HFF-Myc (cell line): ENCODE data around the gene ARHGEF10L.

Source experiments
- DNase-seq: peaks from one replicate; pipeline ENCODE4 v3.0.0-alpha.2; 2011; ENCODE audit warnings: low read depth; ENCODE audit errors: extremely low read depth
- H3K4me3 ChIP-seq: replicated peaks from 2 replicates; pipeline ENCODE4 v1.5.1; 2011; ENCODE audit warnings: low read depth, mild to moderate bottlenecking, control low read depth, low read length
- CTCF ChIP-seq: IDR thresholded peaks from 2 replicates; pipeline ENCODE4 v1.5.1; 2012; ENCODE audit warnings: mild to moderate bottlenecking, low read depth, low read length, control low read depth; ENCODE audit errors: missing control alignments

The ARHGEF10L gene

GRCh38 chr1:17569200-17570139 is 30.0 kb downstream of the ARHGEF10L start:
- DNase-seq, result peak; percentile 70
- no peak for TF ChIP-seq CTCF
- no peak overlapping the region; the same call in 1 of the 2 replicates for H3K4me3 ChIP-seq

- no peak overlapping the region for H3K4me3 ChIP-seq
- no peak for DNase-seq
- TF ChIP-seq CTCF, result no peak
Measured at GRCh38 chr1:17570228-17570627, 30.7 kb downstream of the ARHGEF10L start.

- peak; percentile 9 for TF ChIP-seq CTCF
- no peak overlapping the region for H3K4me3 ChIP-seq
- DNase-seq, result no peak
Measured at GRCh38 chr1:17572264-17572985, 32.9 kb downstream of the ARHGEF10L start.

- H3K4me3 ChIP-seq, result no peak overlapping the region
- no peak for TF ChIP-seq CTCF
- no peak for DNase-seq
Measured at GRCh38 chr1:17573518-17574041, 34.1 kb downstream of the ARHGEF10L start.

GRCh38 chr1:17574516-17574915 is 35.0 kb downstream of the ARHGEF10L start:
- peak; percentile 16 for TF ChIP-seq CTCF
- no peak for DNase-seq

GRCh38 chr1:17575797-17576518 is 36.5 kb downstream of the ARHGEF10L start:
- H3K4me3 ChIP-seq, result no peak overlapping the region

More at GRCh38 chr1:17574516-17574915, 35.0 kb downstream of the ARHGEF10L start:
- H3K4me3 ChIP-seq, result no peak overlapping the region

More at GRCh38 chr1:17575797-17576518, 36.5 kb downstream of the ARHGEF10L start:
- DNase-seq, result no peak
- TF ChIP-seq CTCF, result no peak
